ENCODE measurements around the gene FIGLA.

DNA sequence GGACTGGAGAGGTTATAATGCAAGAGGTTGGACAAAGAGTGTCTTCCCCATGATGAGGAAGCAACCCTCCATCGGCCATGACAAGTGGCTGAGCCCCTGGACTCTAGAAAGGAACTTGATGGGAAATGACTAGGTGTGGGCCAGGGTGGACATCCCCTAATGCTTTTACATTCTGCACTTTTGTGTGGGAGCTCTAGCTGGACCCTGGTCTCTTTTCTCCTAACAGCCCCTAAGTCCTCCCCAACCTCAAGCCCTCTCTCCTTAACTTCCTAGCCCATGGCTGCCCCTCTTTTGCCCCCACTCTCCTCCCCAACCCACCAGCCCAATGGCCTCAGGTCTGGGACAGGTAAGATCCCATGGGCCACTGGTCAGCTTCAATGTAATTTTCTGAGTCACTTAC is 42.8 kb upstream of the FIGLA start:
- TF ChIP-seq, protein P1, sequence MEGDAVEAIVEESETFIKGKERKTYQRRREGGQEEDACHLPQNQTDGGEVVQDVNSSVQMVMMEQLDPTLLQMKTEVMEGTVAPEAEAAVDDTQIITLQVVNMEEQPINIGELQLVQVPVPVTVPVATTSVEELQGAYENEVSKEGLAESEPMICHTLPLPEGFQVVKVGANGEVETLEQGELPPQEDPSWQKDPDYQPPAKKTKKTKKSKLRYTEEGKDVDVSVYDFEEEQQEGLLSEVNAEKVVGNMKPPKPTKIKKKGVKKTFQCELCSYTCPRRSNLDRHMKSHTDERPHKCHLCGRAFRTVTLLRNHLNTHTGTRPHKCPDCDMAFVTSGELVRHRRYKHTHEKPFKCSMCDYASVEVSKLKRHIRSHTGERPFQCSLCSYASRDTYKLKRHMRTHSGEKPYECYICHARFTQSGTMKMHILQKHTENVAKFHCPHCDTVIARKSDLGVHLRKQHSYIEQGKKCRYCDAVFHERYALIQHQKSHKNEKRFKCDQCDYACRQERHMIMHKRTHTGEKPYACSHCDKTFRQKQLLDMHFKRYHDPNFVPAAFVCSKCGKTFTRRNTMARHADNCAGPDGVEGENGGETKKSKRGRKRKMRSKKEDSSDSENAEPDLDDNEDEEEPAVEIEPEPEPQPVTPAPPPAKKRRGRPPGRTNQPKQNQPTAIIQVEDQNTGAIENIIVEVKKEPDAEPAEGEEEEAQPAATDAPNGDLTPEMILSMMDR (conservative IDR thresholded peaks at IDR 0.05 in 1 of 2, IDR thresholded peaks at IDR 0.05 in 1 of 2; ENCODE audit: low read depth in 1 of 2, low read length in 2 of 2), result no peak
- no peak for TF ChIP-seq EZH2 (IDR thresholded peaks at IDR 0.05; ENCODE audit: low read length, missing control alignments)
